Measurements from ENCODE around the gene WNT1. TPM values are rescaled to one million over a fixed set of nuclear protein-coding genes. Genes with fewer than 3 reads are reported as not detected.

WNT1 gene
- total and polyA plus RNA-seq, 2 of the 4 experiments (the other 2 are of a cell fraction): not detected

DNA sequence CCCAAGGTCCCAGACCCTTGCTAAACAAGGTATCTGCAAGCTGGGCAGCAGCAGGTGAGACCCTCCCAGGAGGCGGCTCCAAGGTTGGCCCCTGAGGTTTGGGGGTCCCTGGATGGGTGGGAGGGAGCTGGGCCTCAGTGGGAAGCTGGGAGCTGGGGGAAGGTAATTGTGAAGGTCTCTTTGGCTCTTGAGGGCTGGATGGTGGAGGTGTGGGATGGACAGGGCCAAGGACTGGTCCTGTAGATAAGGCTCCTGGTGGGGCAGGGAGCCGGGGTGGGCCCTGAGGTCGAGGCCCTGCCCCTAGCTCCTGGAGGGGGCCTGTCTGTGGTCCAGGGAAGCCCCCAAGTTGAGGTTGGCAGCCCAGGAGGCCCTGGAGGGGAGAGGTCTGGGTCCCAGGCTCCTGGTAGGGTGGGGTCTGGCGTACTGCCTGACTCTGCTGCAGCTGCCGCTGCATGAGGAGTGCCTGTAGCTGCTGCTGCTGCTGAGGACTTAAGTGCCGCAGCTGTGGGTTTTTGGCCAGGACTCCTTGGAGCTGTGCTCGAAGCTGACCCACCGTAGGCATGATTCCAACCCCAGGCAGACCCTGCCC, 53.5 kb downstream of the WNT1 start:
- H4K20me1 ChIP-seq (ENCODE audit: insufficient read depth, low read length): peaks cover 19% of the 10 kb centered on the region
- BruUV-seq (replicated peaks): no TSS peak

More for the DNA sequence above, 53.5 kb downstream of the WNT1 start:
- Histone ChIP-seq H3K4ac (ENCODE audit: low read depth, low read length) (no peak overlapping the region), H3K9me3 (ENCODE audit: control insufficient read depth, insufficient read depth, low read length) (no peaks in the 10 kb centered on the region), H3K36me3 (ENCODE audit: control insufficient read depth, insufficient read depth, low read length) (peaks cover 85% of the 10 kb centered on the region), H2BK120ac (ENCODE audit: low read depth, low read length) (no peak overlapping the region), H2AK9ac (replicated peaks; ENCODE audit: low read depth, low read length, poor library complexity) (no peak overlapping the region), H2AK5ac (ENCODE audit: low read depth, low read length) (no peak overlapping the region), H3K18ac (ENCODE audit: low read depth, low read length) (no peak overlapping the region), H3K9ac (ENCODE audit: low read depth, low read length) (no peak overlapping the region), H3K27me3 (ENCODE audit: control insufficient read depth, insufficient read depth, low read length) (no peaks in the 10 kb centered on the region), H3K9me1 (ENCODE audit: insufficient read depth, low read length) (no peaks in the 10 kb centered on the region), H4K8ac (ENCODE audit: low read depth in 2 of 2, low read length in 2 of 2) (no peak overlapping the region), H3K4me2 (ENCODE audit: low read depth, low read length) (no peak overlapping the region), H2BK20ac (ENCODE audit: low read depth, low read length) (no peak overlapping the region), H2AFZ (replicated peaks; ENCODE audit: low read length, poor library complexity) (no peak overlapping the region), H3K27ac (ENCODE audit: insufficient read depth, low read length) (no peak overlapping the region), H4K5ac (ENCODE audit: low read depth, low read length) (no peak overlapping the region), H3K79me1 (ENCODE audit: low read depth in 1 of 2, low read length in 2 of 2) (peaks cover 18 to 61% of the 10 kb centered on the region in 2 experiments), H3K4me1 (ENCODE audit: control insufficient read depth, insufficient read depth, low read length) (no peaks in the 10 kb centered on the region), H2BK15ac (ENCODE audit: low read depth, low read length) (no peak overlapping the region), H3K56ac (ENCODE audit: extremely low read depth, insufficient read depth, low read length) (no peak overlapping the region), H3K14ac (replicated peaks; ENCODE audit: low read depth, low read length) (no peak overlapping the region), H4K91ac (ENCODE audit: insufficient read depth, low read depth, low read length) (no peak overlapping the region), H2BK5ac (ENCODE audit: low read depth, low read length, poor library complexity, severe bottlenecking) (no peak overlapping the region), H3K4me3 (ENCODE audit: insufficient read depth, low read depth, low read length) (no peak overlapping the region), H3K23ac (ENCODE audit: low read depth, low read length) (no peak overlapping the region)
- POLR2A ChIA-PET (ENCODE audit: unreplicated experiment): no interaction called here
- ATAC-seq (ENCODE audit: low read depth) (no peak), DNase-seq (no peak)
- CTCF ChIA-PET: no interaction called here
- WGBS, 2 experiments (ENCODE audit: extremely low coverage in 2 of 2, insufficient read length in 1 of 2): 65% methylated on average over 6 of the region's 8 CpGs; no CpG with 5 or more reads in 1 of the 2 experiments
- in situ Hi-C loops (cut with MboI; ENCODE audit: low sequenced_read_pairs) (no loop called here), dilution Hi-C loops (cut with HindIII; ENCODE audit: low sequenced_read_pairs, unreplicated experiment) (no loop called here), intact Hi-C loops (cut with micrococcal nuclease) (no loop called here)
- no peak for TF ChIP-seq CEBPB (IDR thresholded peaks at IDR 0.05; ENCODE audit: low read depth, low read length)
- TF ChIP-seq, protein P1, sequence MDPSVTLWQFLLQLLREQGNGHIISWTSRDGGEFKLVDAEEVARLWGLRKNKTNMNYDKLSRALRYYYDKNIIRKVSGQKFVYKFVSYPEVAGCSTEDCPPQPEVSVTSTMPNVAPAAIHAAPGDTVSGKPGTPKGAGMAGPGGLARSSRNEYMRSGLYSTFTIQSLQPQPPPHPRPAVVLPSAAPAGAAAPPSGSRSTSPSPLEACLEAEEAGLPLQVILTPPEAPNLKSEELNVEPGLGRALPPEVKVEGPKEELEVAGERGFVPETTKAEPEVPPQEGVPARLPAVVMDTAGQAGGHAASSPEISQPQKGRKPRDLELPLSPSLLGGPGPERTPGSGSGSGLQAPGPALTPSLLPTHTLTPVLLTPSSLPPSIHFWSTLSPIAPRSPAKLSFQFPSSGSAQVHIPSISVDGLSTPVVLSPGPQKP (IDR thresholded peaks at IDR 0.05; ENCODE audit: borderline replicate concordance, low read depth, low read length): no peak
- TF ChIP-seq, protein P2, sequence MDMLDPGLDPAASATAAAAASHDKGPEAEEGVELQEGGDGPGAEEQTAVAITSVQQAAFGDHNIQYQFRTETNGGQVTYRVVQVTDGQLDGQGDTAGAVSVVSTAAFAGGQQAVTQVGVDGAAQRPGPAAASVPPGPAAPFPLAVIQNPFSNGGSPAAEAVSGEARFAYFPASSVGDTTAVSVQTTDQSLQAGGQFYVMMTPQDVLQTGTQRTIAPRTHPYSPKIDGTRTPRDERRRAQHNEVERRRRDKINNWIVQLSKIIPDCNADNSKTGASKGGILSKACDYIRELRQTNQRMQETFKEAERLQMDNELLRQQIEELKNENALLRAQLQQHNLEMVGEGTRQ (IDR thresholded peaks at IDR 0.05; ENCODE audit: low read depth, low read length): no peak
- TF ChIP-seq FOS (IDR thresholded peaks at IDR 0.05; ENCODE audit: low read depth, low read length): no peak

Small RNA genes lying within 50 kb of the gene (microRNA-seq; reads per million reads assigned to microRNA genes)
- not detected for gene RNU6-940P (ENCODE audit: insufficient read depth, insufficient read length)

Small RNA genes lying within 50 kb of the gene (small RNA-seq; reads per million reads assigned to genes)
- gene RNU6-940P: 0 reads per million in 5 experiments

Other genes with a start within 250 kb of the WNT1 start
- 18.1 and 18.5 TPM in 2 replicates for gene ADCY6, start 189.2 kb upstream of the WNT1 start, total RNA-seq (2012; rRNA removed)
- 34.4 and 35.1 TPM in 2 replicates for gene ADCY6, start 189.2 kb upstream of the WNT1 start, polyA plus RNA-seq (2012; rRNA removed)
- gene CACNB3, start 159.8 kb upstream of the WNT1 start, total RNA-seq (2012; rRNA removed): 15.3 and 18.1 TPM in 2 replicates
- gene CACNB3, start 159.8 kb upstream of the WNT1 start, polyA plus RNA-seq (2012; rRNA removed): 45.1 and 45.2 TPM in 2 replicates
- 81.9 and 92.5 TPM in 2 replicates for gene DDX23, start 126.2 kb upstream of the WNT1 start, total RNA-seq (2012; rRNA removed)
- gene DDX23, start 126.2 kb upstream of the WNT1 start, polyA plus RNA-seq (2012; rRNA removed): 59.1 and 61.8 TPM in 2 replicates
- gene RND1, start 112.5 kb upstream of the WNT1 start, total RNA-seq (2012; rRNA removed): under 0.01 TPM in 1 of 2 replicates, not detected in the other
- 0.21 and 0.26 TPM in 2 replicates for gene RND1, start 112.5 kb upstream of the WNT1 start, polyA plus RNA-seq (2012; rRNA removed)
- gene FKBP11, start 52.8 kb upstream of the WNT1 start, total RNA-seq (2012; rRNA removed): 4.7 and 5.0 TPM in 2 replicates
- gene FKBP11, start 52.8 kb upstream of the WNT1 start, polyA plus RNA-seq (2012; rRNA removed): 40.0 and 44.1 TPM in 2 replicates
- gene ARF3, start 20.8 kb upstream of the WNT1 start, total RNA-seq (2012; rRNA removed): 97.7 and 103 TPM in 2 replicates
- 198 and 222 TPM in 2 replicates for gene ARF3, start 20.8 kb upstream of the WNT1 start, polyA plus RNA-seq (2012; rRNA removed)
- gene WNT10B, start 6.6 kb upstream of the WNT1 start, total RNA-seq (2012; rRNA removed): under 0.01 TPM in 2 replicates
- 0.26 and 0.53 TPM in 2 replicates for gene WNT10B, start 6.6 kb upstream of the WNT1 start, polyA plus RNA-seq (2012; rRNA removed)
- gene DDN, start 21.1 kb downstream of the WNT1 start, total RNA-seq (2012; rRNA removed): under 0.01 and 0.18 TPM in 2 replicates
- gene DDN, start 21.1 kb downstream of the WNT1 start, polyA plus RNA-seq (2012; rRNA removed): 0.21 and 0.22 TPM in 2 replicates
- 76.4 and 106 TPM in 2 replicates for gene PRKAG1, start 40.5 kb downstream of the WNT1 start, total RNA-seq (2012; rRNA removed)
- 67.8 and 81.1 TPM in 2 replicates for gene PRKAG1, start 40.5 kb downstream of the WNT1 start, polyA plus RNA-seq (2012; rRNA removed)
- 6.6 and 10.0 TPM in 2 replicates for gene KMT2D, start 82.5 kb downstream of the WNT1 start, total RNA-seq (2012; rRNA removed)
- gene KMT2D, start 82.5 kb downstream of the WNT1 start, polyA plus RNA-seq (2012; rRNA removed): 24.8 and 25.2 TPM in 2 replicates
- 0.56 and 0.72 TPM in 2 replicates for gene RHEBL1, start 91.7 kb downstream of the WNT1 start, total RNA-seq (2012; rRNA removed)
- gene RHEBL1, start 91.7 kb downstream of the WNT1 start, polyA plus RNA-seq (2012; rRNA removed): 0.39 and 0.62 TPM in 2 replicates
- under 0.01 TPM in 2 replicates for gene DHH, start 116.5 kb downstream of the WNT1 start, total RNA-seq (2012; rRNA removed)
- 0.01 and 0.07 TPM in 2 replicates for gene DHH, start 116.5 kb downstream of the WNT1 start, polyA plus RNA-seq (2012; rRNA removed)
- gene LMBR1L, start 132.5 kb downstream of the WNT1 start, total RNA-seq (2012; rRNA removed): 18.1 and 33.0 TPM in 2 replicates
- 44.6 and 46.3 TPM in 2 replicates for gene LMBR1L, start 132.5 kb downstream of the WNT1 start, polyA plus RNA-seq (2012; rRNA removed)
- 4,476 and 5,195 TPM in 2 replicates for gene TUBA1B, start 153.1 kb downstream of the WNT1 start, total RNA-seq (2012; rRNA removed)
- gene TUBA1B, start 153.1 kb downstream of the WNT1 start, polyA plus RNA-seq (2012; rRNA removed): 4,221 and 4,665 TPM in 2 replicates
- 2,389 and 2,832 TPM in 2 replicates for gene TUBA1A, start 210.8 kb downstream of the WNT1 start, total RNA-seq (2012; rRNA removed)
- gene TUBA1A, start 210.8 kb downstream of the WNT1 start, polyA plus RNA-seq (2012; rRNA removed): 2,096 and 2,105 TPM in 2 replicates

All from IMR-90 (cell line).